Stimulated activated CD8-positive, alpha-beta memory T cell treated with anti-CD3 and anti-CD28 coated beads, Interleukin-4, amount 100 ng/mL, for 48 hours (primary cell): ENCODE measurements around the gene NXNL1.
"Not testable (repeated sequence)": the region's sequence is repeated elsewhere in the genome, so short reads cannot be mapped to it uniquely, and the experiment has no call there.

Experiments used
- DNase-seq: peaks from one replicate; pipeline ENCODE4 v3.0.0-alpha.2; 2020

The NXNL1 gene, protein sequence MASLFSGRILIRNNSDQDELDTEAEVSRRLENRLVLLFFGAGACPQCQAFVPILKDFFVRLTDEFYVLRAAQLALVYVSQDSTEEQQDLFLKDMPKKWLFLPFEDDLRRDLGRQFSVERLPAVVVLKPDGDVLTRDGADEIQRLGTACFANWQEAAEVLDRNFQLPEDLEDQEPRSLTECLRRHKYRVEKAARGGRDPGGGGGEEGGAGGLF

DNA sequence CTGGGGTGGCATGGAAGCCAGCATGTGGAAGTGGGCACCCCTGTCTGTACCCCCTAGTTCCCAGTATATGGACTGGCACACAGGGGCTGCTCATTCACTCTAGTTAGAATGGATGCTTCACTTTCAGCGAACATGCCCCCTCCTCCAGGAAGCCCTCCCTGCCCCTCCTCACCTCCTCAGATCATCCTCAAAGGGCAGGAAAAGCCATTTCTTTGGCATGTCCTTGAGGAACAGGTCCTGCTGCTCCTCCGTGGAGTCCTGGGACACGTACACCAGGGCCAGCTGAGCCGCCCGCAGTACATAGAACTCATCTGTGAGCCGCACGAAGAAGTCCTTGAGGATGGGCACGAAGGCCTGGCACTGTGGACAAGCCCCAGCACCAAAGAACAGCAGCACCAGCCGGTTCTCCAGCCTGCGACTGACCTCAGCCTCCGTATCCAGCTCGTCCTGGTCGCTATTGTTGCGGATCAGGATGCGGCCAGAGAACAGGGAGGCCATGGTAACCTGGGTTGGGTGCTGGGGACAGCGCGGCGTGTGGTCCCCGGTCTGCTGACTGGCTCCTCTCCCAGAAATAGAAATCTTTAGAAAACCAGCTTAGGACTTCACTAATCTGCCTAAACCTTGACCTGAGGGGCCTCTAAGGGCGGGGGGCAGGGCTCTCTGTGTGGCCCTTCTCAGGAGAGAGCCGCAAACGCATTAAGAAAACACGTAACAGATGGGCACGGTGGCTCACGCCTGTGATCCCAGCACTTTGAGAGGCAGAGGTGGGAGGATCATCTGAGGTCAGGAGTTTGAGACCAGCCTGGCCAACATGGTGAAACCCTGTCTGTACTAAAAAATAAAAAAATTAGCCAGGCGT lies at the start of gene NXNL1:
Gene NXNL1 (minus strand): TSS at position 555 of the 859 bp plus-strand sequence. CDS start 57 bp downstream, at position 498.
- DNase-seq, result no peak

DNA sequence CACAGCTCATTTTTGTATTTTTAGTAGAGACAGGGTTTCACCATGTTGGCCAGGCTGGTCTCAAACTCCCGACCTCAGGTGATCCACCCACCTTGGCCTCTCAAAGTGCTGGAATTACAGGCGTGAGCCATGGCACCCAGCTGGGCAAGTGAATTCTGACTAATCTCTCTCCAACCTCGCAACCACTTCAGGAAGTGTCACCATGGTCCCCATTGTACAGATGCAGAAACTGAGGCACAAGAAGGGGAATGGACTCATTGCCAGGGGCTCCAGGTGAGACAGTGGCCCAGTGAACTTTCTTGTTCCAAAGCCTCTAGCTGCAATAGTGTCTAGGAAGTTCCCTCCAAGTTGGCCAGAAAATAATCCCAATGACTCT lies 47.8 kb upstream of the NXNL1 start:
- DNase-seq, result not testable (repeated sequence)

DNA sequence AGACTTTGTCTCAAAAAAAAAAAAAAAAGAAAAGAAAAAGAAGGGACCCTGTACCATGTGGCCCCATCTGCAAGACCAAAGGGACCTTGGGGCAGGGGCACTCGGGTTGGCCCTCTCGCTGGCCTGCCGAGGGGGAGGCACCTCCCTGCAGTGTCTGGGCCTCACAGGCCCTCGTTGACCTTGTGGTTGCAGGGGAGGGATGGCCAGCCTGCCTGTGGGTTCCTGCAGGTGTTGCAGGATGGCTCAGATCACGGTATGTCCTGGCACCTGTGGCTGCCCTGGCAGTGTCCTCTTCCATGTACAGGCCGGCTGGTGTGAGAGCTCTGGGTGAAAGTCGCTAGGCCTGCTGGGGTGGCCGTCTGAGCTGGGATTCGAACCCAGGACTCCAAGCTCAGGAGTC lies 46.0 kb upstream of the NXNL1 start:
- DNase-seq, result no peak

DNA sequence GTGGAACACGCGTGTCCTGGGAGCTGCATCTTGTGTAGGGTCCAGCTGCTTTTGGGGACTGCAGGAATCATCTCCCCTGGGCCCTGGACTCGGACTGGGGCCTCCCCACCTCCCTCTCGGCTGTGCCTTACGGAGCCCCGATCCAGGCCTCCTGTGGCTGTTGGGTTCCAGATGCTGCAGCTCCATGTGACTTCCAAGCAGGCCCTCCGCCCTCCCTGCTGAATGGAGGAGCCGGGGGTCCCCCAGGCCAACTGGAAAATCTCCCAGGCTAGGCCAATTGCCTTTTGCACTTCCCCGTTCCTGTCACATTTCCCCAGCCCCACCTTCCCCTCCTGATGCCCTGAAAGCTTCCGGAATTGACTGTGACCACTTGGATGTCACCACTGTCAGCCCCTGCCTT lies 44.5 kb upstream of the NXNL1 start:
- no peak for DNase-seq

GRCh38 chr19:17504456-17504855 lies 43.7 kb upstream of the NXNL1 start:
- no peak for DNase-seq

- no peak for DNase-seq
These were observed 43.3 kb upstream of the NXNL1 start for GRCh38 chr19:17504030-17504429.

DNA sequence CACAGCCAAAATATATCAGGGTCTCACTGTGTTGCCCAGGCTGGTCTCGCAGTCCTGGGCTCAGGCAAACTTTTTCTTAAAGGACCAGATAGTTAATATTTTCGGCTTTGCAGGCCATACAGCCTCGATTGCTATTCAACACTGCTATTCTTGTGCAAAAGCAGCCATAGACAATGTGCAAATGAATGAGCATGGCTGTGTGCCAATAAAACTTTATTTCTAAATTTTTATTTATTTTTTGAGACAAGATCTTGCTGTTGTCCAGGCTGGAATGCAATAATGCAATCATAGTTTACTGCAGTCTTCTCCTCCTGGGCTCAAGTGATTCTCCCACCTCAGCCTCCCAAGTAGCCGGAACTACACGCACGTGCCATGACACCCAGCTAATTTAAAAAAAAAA lies 42.5 kb upstream of the NXNL1 start:
- DNase-seq, result no peak

DNA sequence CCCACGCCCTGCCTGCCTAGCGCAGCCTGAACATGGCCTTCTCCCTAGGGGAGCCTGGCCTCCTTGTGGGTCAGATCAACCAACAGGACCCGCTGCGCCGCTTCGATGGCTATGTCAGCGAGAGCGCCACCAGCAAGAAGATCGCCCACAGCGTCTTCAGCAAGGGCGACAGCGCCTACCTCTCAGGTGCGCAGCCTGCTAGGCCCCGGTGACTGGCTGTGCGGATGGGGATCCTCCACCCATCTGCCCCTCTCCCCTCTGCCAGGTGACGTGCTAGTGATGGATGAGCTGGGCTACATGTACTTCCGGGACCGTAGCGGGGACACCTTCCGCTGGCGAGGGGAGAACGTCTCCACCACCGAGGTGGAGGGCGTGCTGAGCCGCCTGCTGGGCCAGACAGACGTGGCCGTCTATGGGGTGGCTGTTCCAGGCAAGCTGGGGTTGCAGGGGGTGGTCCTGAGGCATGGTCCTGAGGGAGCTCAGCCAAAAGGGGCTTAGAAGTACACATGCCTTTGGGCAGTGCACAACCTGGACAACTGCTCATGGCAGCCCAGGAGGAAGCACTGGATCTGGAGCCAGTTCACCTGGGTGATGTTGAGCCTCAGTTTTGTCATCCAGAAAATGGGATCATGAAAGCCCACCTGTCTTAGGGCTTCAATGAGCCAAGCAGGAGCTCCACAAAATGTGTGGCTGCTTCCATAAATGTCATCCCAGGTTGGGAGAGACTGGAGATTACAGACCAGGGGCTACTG lies 39.9 kb upstream of the NXNL1 start:
- DNase-seq, result no peak

- DNase-seq, result no peak
These were observed 39.1 kb upstream of the NXNL1 start for GRCh38 chr19:17499648-17500446.

- not testable (repeated sequence) for DNase-seq
These were observed 38.3 kb upstream of the NXNL1 start for GRCh38 chr19:17499025-17499424.

DNA sequence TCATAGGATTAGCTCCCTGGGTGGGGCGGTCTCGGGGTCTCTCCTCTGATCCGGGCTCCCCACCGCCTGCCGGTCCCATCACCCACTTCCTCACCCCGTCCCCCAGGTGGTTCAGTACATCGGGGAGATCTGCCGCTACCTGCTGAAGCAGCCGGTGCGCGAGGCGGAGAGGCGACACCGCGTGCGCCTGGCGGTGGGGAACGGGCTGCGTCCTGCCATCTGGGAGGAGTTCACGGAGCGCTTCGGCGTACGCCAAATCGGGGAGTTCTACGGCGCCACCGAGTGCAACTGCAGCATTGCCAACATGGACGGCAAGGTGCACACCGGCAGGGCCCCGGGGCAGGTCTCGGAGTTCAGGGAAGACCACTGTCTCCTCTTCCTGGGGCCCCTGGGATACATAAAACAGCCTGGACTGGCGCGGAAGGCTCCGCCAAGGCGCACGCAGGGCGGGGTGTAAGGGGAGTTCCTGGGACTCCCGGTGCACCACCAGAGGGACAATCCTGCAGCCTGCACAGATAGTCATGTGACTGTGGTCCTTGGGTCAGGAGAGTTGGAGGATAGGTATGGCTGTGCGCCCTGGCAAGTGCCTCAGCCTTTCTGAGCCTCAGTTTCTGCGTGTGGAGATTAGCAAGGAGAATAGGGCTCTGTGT lies 36.5 kb upstream of the NXNL1 start:
- DNase-seq, result no peak

- DNase-seq, result peak; percentile 94
These were observed 35.7 kb upstream of the NXNL1 start for GRCh38 chr19:17496337-17496997.

GRCh38 chr19:17495639-17496296 lies 35.0 kb upstream of the NXNL1 start:
- DNase-seq, result no peak

GRCh38 chr19:17491287-17491686 lies 30.6 kb upstream of the NXNL1 start:
- DNase-seq, result no peak

DNA sequence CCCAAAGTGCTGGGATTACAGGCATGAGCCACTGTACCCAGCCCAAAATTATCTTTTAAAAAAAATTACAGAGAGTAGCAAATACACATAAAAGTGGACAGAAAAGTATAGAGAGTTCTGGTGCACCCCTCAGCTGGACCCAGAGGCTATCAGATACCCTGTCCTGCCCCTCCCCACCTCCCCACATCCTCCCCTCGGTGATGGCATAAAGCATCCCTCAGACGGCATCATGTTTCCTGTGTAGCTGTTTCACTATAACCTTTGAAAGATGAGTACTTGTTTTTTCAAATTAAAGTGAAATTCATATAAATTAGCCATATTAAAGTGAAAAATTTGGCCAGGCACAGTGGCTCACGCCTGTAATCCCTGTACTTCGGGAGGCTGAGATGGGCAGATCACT lies 29.7 kb upstream of the NXNL1 start:
- DNase-seq, result no peak

DNA sequence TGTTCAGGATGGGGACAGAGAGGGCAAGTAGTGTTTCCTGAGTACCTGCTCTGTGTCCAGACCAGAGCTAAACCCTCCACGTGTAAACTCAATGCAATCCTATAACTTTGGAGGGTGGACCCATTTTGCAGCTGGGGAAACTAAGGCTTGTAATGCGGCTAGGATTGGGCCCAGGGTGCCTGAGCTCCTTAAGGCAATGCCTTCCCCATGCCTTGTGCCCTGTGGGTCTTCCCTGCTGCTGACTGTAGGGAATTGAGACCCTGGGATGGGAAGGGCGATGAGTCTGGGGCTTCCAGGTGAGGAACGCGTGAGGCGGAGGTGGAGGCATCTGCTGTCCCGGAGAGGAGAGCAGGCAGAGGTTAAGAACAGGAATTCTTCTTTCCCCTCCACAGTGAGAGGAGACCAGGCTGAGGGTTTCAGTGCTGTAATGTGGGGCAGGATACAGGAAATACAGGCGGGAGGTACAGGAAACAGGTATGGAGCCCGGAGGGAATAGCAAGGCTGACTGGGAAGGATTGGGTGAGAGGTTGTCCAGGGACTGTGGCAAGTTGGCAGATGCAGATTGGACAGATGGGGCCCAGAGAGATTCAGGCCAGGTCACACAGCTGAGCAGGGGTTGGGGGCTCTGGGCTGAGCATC lies 28.8 kb upstream of the NXNL1 start:
- no peak for DNase-seq

- DNase-seq, result peak; percentile 93
These were observed 28.1 kb upstream of the NXNL1 start for GRCh38 chr19:17488593-17489391.

GRCh38 chr19:17487284-17488121 lies 26.8 kb upstream of the NXNL1 start:
- no peak for DNase-seq
